GM18505 (cell line): ENCODE measurements around the gene CNIH3.
"Not testable (repeated sequence)": the region's sequence is repeated elsewhere in the genome, so short reads cannot be mapped to it uniquely, and the experiment has no call there.

Source experiments
- ATAC-seq: cut with Tn5 transposase; IDR thresholded peaks from one replicate; pipeline ENCODE4 v1.9.1; 2021; ENCODE audit not compliant: unreplicated experiment
- POLR2A ChIP-seq: IDR thresholded peaks from 4 replicates; pipeline ENCODE4 v1.6.1; 2011; ENCODE audit warnings: borderline replicate concordance; ENCODE audit not compliant: insufficient read depth, insufficient read length; ENCODE audit errors: extremely low read depth

Gene CNIH3

GRCh38 chr1:224615861-224616755, at the start of gene CNIH3:
Gene CNIH3, plus strand, starts transcription at chr1:224616317. Its CDS starts 858 bp downstream, at chr1:224617175.
- TF ChIP-seq POLR2A = no peak
- ATAC-seq = no peak

GRCh38 chr1:224566492-224566891, 49.6 kb upstream of the CNIH3 start:
- not testable (repeated sequence) for ATAC-seq

GRCh38 chr1:224569276-224569675, 46.8 kb upstream of the CNIH3 start:
- TF ChIP-seq POLR2A = no peak
- no peak for ATAC-seq

GRCh38 chr1:224571975-224572374, 44.1 kb upstream of the CNIH3 start:
- not testable (repeated sequence) for ATAC-seq

GRCh38 chr1:224579526-224579925, 36.6 kb upstream of the CNIH3 start:
- no peak for TF ChIP-seq POLR2A
- ATAC-seq = no peak

- ATAC-seq = no peak
- TF ChIP-seq POLR2A = no peak
These were observed 36.1 kb upstream of the CNIH3 start for GRCh38 chr1:224580006-224580405.

- TF ChIP-seq POLR2A = no peak
- no peak for ATAC-seq
These were observed 34.1 kb upstream of the CNIH3 start for GRCh38 chr1:224582041-224582440.

GRCh38 chr1:224583774-224584173, 32.3 kb upstream of the CNIH3 start:
- ATAC-seq = no peak
- TF ChIP-seq POLR2A = no peak

- no peak for ATAC-seq
- no peak for TF ChIP-seq POLR2A
These were observed 31.1 kb upstream of the CNIH3 start for GRCh38 chr1:224585051-224585450.

GRCh38 chr1:224587051-224587450, 29.1 kb upstream of the CNIH3 start:
- no peak for ATAC-seq
- no peak for TF ChIP-seq POLR2A

GRCh38 chr1:224588515-224588914, 27.6 kb upstream of the CNIH3 start:
- TF ChIP-seq POLR2A = no peak
- ATAC-seq = no peak

GRCh38 chr1:224589006-224589405, 27.1 kb upstream of the CNIH3 start:
- no peak for TF ChIP-seq POLR2A
- ATAC-seq = no peak

GRCh38 chr1:224591326-224591725, 24.8 kb upstream of the CNIH3 start:
- no peak for ATAC-seq
- TF ChIP-seq POLR2A = no peak

- TF ChIP-seq POLR2A = no peak
- no peak for ATAC-seq
These were observed 23.2 kb upstream of the CNIH3 start for GRCh38 chr1:224592636-224593582.
